ENCODE data around the gene TMEM63C. TPM values are rescaled to one million over a fixed set of nuclear protein-coding genes. Genes with fewer than 3 reads are reported as not detected.

TMEM63C gene
- total RNA-seq, 1 donor from 2014 or later: 4.7 TPM

GRCh38 chr14:77157740-77158139, 23.9 kb upstream of the TMEM63C start:
- no peak for ATAC-seq

DNA sequence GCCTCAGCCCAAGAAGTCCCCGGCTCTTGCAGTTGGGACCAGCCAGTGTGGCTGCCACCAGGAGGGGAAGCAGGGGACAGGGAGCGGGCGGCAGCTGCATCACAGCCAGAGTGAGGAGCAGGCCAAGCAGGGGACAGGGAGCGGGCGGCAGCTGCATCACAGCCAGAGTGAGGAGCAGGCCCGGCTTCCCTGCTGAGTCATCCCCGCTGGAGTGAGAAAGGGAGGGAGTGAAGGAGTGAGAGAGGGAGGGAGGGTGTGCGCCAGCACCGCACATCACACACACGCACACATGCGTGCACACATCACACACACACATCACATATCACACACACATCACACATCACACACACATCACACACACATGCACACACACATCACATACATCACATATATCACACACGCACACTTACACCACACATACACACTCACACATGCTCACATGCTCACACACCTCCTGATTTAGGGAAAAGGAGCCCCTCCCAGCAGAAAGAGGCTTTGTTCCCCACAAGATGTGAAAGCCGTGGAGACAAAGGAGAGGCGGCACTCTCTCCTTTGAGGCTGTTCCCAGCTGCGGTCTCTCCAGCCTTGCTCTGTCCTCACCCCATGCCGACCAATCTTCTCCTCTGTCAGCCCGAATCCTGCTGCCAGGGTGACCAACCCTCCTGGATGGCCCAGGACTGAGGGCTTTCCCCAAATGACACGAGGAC, 23.3 kb upstream of the TMEM63C start:
- ATAC-seq: peak; percentile 84

- ATAC-seq: no peak
These were observed 22.7 kb upstream of the TMEM63C start for GRCh38 chr14:77158882-77159255.

DNA sequence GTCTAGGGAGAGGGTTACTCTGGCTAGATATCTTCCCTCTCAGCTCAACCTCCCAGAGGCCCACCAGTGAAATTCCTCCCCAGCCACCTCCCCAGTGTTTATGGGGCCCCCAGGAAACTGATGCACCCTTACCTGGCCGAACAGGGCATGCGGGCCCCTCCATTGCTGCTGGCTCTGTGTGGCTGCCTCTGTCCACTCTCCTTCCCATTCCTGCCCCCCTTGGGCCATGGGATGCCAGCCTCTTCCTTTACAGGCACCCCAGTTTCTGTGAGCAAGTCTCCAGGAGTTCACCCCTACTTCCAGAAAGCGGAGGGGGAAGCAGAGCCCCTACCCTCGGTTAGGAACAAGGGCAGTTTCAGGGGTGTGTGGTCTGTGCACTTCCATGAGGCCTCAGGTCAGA, 20.6 kb upstream of the TMEM63C start:
- no peak for ATAC-seq

DNA sequence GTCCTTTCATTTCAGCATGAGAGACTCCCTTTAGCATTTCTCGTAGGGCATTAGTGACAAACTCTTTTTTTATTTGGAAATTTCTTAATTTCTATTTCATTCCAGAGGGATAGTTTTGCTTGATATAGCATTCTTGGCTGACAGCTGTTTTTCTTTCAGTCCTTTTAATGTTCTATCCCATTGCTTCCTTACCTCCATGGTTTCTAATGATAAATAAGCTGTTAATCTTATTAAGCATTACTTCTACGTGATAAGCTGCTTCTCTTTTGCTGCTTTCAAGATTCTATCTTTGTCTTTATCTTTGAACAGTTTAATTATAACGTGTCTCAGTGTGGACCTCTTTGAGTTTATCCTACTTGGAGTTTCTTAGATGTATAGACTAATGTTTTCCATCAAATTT, 11.6 kb upstream of the TMEM63C start:
- no peak for ATAC-seq

- no peak for ATAC-seq
These were observed 8.7 kb upstream of the TMEM63C start for GRCh38 chr14:77172916-77173315.

DNA sequence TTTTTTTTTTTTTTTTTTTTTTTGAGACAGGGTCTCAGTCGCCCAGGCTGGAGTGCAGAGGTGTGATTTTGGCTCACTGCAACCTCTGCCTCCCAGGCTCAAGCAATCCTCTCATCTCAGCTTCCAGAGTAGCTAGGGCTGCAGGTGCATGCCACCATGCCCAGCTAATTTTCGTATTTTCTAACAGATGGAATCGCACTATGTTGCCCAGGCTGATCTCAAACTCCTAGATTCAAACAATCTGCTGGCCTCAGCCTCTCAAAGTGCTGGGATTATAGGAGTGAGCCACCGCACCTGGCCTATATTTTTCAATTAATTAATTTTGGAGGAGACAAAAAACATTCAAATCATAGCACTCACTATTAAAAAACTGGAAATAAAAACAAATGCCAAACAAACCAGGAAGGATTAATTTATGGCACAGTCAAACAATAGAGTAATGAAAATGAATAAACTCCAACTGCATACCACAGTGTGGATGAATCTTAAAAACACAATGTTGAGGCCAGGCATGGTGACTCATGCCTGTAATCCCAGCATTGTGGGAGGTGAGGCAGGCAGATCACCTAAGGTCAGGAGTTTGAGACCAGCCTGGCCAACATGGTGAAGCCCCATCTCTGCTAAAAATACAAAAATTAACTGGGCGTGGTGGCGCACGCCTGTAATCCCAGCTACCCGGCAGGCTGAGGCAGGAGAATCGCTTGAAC, 7.5 kb upstream of the TMEM63C start:
- ATAC-seq: peak; percentile 73

GRCh38 chr14:77175843-77176242, 5.8 kb upstream of the TMEM63C start:
- ATAC-seq: no peak

- no peak for ATAC-seq
These were observed 3.9 kb upstream of the TMEM63C start for GRCh38 chr14:77177702-77178101.

DNA sequence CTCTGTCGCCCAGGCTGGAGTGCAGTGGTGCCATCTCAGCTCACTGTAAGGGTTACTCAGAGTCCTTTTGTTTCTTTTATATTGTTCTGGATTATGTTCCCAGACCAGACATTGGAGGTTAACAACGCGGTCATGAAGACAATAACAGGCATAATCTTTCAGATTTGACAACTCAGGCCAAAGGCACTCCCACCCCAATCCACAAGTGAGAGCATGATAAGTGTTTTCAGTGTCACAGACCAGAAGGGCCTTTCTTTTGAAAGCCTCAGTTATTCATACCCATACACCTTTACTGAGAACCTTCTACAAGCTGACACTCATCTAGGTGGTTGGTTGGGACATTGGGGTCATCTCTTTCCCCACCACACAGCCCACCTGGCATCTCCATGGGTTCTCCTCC, 2.9 kb upstream of the TMEM63C start:
- no peak for ATAC-seq

- no peak for ATAC-seq
These were observed 634 bp upstream of the TMEM63C start for GRCh38 chr14:77180726-77181602.

- no peak for ATAC-seq
These were observed 2.3 kb downstream of the TMEM63C start for GRCh38 chr14:77183896-77184295.

DNA sequence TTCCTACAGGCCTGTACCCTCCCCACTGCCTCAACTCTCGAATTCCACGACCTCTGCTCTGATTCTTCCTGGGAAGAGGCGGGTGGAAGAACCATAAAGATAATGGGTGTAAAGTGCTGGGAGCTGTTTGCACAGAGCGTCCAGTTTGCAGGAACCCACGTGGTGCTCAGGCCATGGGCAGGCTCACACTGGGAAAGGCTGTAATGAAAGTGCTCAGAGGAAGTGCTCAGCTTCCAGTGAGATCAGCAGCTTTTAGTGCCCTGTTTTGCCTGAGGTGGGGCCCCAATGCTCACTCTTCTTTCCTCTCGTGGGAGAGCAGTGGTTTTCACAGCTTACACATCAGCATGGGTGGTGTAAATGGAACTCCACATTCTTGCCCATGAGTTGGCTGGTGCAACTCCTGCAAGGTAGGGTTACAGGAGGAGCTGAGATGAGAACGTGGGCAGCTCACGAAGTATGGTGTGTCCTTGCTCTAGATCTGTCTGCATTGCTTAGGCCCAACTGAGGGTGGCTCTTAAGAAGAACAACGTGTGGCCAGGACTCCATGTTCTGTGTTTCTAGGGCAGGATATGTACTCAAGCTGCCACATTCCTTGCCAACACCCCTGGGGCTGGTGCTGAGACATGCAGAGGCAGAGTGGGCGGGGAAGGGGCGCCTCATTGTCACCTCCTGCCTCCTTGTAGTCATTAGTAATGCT, 2.9 kb downstream of the TMEM63C start:
- peak; percentile 51 for ATAC-seq

DNA sequence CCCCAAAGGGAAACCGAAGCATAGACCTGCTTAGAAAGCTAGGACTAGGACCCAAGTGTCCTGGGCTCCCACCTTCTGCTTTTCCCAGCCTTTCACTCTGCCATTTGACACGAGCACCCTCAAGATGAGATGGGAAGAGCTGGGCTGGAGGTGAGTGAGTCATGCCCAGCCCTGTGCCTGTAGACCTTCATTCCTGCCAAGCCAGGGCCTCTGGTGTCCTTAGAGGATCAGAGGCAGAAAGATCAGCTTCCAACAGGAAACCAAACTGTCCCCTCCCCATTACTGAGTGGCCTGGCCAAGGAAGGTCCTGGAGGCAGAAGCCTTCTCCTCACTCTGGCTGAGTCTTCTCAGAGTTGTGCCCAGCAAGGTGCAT, 3.5 kb downstream of the TMEM63C start:
- peak; percentile 41 for ATAC-seq

GRCh38 chr14:77186911-77187648, 5.5 kb downstream of the TMEM63C start:
- peak; percentile 93 for ATAC-seq

DNA sequence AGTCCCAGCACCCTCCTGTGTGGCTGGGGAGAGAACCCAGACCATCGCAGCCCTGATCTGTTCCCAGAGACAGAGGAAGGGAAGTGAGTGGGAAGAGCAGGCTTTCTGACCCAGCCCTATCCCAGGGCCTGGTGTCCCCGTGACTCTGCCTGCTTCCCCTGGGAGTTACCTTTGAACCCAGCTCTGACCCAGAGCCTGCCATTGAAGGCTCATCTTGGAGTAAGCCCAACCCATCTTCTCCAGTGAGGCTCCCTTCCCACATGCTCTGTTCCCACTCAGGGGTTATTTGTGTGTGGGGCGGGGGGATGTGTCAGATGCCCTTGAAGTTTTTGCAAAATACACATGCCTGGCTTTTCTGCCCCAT, 6.0 kb downstream of the TMEM63C start:
- ATAC-seq: no peak

- no peak for ATAC-seq
These were observed 7.9 kb downstream of the TMEM63C start for GRCh38 chr14:77189479-77189878.

DNA sequence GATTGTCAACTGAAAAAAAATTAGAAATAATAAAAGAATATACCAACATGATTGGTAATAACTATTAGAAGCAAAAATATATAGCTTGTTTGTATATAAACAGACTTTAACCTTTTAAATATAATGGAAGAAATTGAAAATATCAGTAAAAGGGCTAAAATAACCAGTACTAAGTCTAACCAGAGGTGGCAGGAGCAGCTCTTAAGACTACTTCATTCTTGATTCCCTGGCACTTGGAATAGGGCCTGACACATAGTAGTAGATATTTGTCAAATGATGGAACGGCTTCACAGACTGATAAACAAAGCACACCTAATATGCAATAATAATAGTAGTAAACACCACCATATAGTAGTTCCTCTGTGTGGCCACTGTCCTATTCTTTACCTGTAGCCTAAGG, 9.4 kb downstream of the TMEM63C start:
- ATAC-seq: no peak

DNA sequence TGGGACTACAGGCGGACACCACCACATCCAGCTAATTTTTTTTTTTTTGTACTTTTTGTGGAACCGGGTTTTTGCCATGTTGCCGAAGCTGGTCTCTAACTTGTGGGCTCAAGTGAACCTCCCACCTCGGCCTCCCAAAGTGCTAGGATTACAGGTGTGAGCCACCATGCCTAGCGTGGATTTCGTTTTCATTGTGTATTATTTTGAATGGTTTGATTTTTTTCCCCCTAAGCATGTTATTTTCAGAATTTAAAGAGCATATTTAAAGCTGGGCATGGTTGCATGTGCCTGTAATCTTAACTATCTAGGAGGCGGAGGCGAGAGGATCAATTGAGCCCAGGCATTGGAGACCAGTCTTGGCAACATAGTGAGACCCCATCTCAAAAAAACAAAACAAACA, 13.1 kb downstream of the TMEM63C start:
- no peak for ATAC-seq

DNA sequence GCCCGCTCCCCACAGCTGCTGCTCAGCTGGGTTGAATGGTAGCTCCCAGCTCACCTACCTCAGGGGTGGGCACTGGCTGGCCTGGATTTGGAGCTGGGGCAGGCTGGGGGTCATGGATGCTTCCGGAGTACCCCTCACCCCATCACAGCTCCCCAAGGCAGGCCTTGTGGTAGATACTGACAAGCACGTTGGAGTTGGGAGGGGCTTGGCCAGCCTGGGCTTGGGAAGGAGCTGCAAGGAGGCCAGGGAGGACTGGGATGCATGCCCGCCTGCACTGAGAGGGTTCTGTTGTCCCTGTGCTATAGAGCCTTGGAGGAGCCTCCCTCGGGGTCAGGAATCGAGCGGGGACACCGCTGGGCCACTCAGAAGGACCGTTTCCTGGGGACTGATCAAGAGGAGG, 14.2 kb downstream of the TMEM63C start:
- ATAC-seq: no peak

GRCh38 chr14:77197988-77198387, 16.4 kb downstream of the TMEM63C start:
- no peak for ATAC-seq

DNA sequence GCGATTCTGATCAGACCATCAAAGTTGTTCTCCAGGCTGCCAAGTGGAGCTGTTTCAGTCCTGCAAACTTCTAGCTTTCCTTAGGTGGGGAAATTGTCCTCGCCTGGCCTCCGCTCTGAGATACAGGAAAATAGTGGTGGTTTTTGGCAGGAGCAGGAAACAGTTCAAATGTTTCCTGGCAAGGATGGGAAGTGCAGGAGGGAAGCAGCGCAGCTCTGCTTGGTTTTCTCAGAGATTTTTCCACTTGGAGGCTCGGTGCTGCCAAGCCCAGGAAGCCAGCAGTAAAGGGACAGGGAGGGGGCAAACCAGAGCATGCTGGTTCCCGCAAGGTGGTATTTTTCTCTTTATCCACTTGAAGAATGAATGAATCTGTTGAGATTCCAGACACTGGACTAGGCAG, 17.0 kb downstream of the TMEM63C start:
- no peak for ATAC-seq
